Panc1 (cell line): ENCODE measurements around the gene ADGRD1. TPM values are rescaled to one million over a fixed set of nuclear protein-coding genes. Genes with fewer than 3 reads are reported as not detected.

Experiments
- ATAC-seq: fragments of 200-7000 bp; cut with Tn5 transposase; 2 replicates; pipeline ENCODE4 v1.9.1; 2020; ENCODE audit warnings: mild to moderate bottlenecking, moderate library complexity
- BruUV-seq: library from RNA; stranded (reverse); fragments of 400-500 nt; replicated peaks from 2 replicates; lab custom pipeline; 2021; lab: Mats Ljungman, UMichigan
- CTCF ChIA-PET: fragments of 300-600 bp; sonication (Branson Sonifier 250); formaldehyde crosslinking; loops from one replicate; lab custom pipeline; 2022; ENCODE audit warnings: antibody characterized with exemption; lab: Charles Lee
- POLR2A ChIA-PET: fragments of 300-600 bp; sonication (Branson Sonifier 250); formaldehyde crosslinking; loops from one replicate; lab custom pipeline; 2022; ENCODE audit warnings: antibody characterized with exemption; lab: Charles Lee
- DNase-seq: peaks from one replicate; pipeline ENCODE4 v3.0.0-alpha.2; 2010; ENCODE audit warnings: low read depth, low spot score
- H3K27ac ChIP-seq: 2 replicates; pipeline ENCODE4 v1.5.1; 2011; ENCODE audit warnings: mild to moderate bottlenecking, low read length, inconsistent platforms
- H3K27me3 ChIP-seq: fragments of 200-500 bp; sonication (Bioruptor generic); 2 replicates; pipeline ENCODE4 v1.6.0; 2014; ENCODE audit warnings: low read length, inconsistent platforms; ENCODE audit not compliant: control insufficient read depth, insufficient read depth
- H3K36me3 ChIP-seq: fragments of 200-500 bp; sonication (Bioruptor generic); 2 replicates; pipeline ENCODE4 v1.5.1; 2014; ENCODE audit warnings: inconsistent platforms, mild to moderate bottlenecking, low read length, moderate library complexity; ENCODE audit not compliant: control insufficient read depth, insufficient read depth
- H3K4me1 ChIP-seq: 2 replicates; pipeline ENCODE4 v1.5.1; 2011; ENCODE audit warnings: inconsistent platforms, mild to moderate bottlenecking, low read length, moderate library complexity; ENCODE audit not compliant: control insufficient read depth, insufficient read depth
- H3K4me3 ChIP-seq, 2 experiments: 2 replicates each; pipeline ENCODE4 v1.5.1; 2011 to 2012; ENCODE audit warnings: low read depth in 2 of 2, low read length in 2 of 2, mild to moderate bottlenecking in 2 of 2, inconsistent platforms in 1 of 2, moderate library complexity in 1 of 2
- H3K9me3 ChIP-seq: fragments of 200-500 bp; sonication (Bioruptor generic); 2 replicates; pipeline ENCODE4 v1.5.1; 2014; ENCODE audit warnings: low read depth, mild to moderate bottlenecking, inconsistent platforms, low read length, moderate library complexity; ENCODE audit not compliant: control insufficient read depth, insufficient read depth
- CTCF ChIP-seq: fragments of 450-650 bp; IDR thresholded peaks from 2 replicates; pipeline ENCODE4 v1.5.1; 2017; ENCODE audit warnings: mild to moderate bottlenecking
- POLR2AphosphoS5 ChIP-seq: IDR thresholded peaks from 2 replicates; pipeline ENCODE4 v1.6.1; 2012; ENCODE audit warnings: mild to moderate bottlenecking, low read depth, low read length, moderate library complexity
- SIN3A ChIP-seq: IDR thresholded peaks from 2 replicates; pipeline ENCODE4 v1.6.1; 2012; ENCODE audit warnings: low read depth, mild to moderate bottlenecking, low read length, moderate library complexity, borderline replicate concordance; ENCODE audit not compliant: insufficient read depth
- TCF7L2 ChIP-seq: IDR thresholded peaks from 2 replicates; pipeline ENCODE4 v1.6.1; 2011; ENCODE audit warnings: mild to moderate bottlenecking, low read depth, low read length, inconsistent platforms
- in situ Hi-C: cut with HindIII; loops from 2 replicates; pipeline ENCODE4 v1.10.0; 2016; ENCODE audit warnings: low sequenced_read_pairs, low pct_unique_long_range_greater_than_20kb
- intact Hi-C: fragments of 100-400 bp; cut with micrococcal nuclease; formaldehyde crosslinking; loops from one replicate; pipeline ENCODE4 v1.10.0; 2022; ENCODE audit not compliant: unreplicated experiment
- total RNA-seq: library from RNA; stranded (reverse); gene quantifications from one replicate; pipeline ENCODE4 v1.2.1, GENCODE V29; 2021; ENCODE audit not compliant: unreplicated experiment
- TF ChIP-seq, protein P1 (sequence below), 2 experiments: IDR thresholded peaks; 2 replicates each; pipeline ENCODE4 v1.6.1; 2011 to 2012; ENCODE audit warnings: low read depth in 2 of 2, control low read depth in 1 of 2, low read length in 1 of 2, mild to moderate bottlenecking in 1 of 2, moderate library complexity in 1 of 2; ENCODE audit not compliant: insufficient read depth in 1 of 2

Gene ADGRD1
- total RNA-seq, 1 experiment from 2014 or later = 0.21 TPM

- TF ChIP-seq, protein P1, sequence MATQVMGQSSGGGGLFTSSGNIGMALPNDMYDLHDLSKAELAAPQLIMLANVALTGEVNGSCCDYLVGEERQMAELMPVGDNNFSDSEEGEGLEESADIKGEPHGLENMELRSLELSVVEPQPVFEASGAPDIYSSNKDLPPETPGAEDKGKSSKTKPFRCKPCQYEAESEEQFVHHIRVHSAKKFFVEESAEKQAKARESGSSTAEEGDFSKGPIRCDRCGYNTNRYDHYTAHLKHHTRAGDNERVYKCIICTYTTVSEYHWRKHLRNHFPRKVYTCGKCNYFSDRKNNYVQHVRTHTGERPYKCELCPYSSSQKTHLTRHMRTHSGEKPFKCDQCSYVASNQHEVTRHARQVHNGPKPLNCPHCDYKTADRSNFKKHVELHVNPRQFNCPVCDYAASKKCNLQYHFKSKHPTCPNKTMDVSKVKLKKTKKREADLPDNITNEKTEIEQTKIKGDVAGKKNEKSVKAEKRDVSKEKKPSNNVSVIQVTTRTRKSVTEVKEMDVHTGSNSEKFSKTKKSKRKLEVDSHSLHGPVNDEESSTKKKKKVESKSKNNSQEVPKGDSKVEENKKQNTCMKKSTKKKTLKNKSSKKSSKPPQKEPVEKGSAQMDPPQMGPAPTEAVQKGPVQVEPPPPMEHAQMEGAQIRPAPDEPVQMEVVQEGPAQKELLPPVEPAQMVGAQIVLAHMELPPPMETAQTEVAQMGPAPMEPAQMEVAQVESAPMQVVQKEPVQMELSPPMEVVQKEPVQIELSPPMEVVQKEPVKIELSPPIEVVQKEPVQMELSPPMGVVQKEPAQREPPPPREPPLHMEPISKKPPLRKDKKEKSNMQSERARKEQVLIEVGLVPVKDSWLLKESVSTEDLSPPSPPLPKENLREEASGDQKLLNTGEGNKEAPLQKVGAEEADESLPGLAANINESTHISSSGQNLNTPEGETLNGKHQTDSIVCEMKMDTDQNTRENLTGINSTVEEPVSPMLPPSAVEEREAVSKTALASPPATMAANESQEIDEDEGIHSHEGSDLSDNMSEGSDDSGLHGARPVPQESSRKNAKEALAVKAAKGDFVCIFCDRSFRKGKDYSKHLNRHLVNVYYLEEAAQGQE (IDR thresholded peaks at IDR 0.05; ENCODE audit: insufficient read depth in 1 of 2, low read depth in 2 of 2, low read length in 1 of 2) = no peak
- TF ChIP-seq TCF7L2 (no peak), SIN3A (no peak), POLR2AphosphoS5 (no peak), CTCF (no peak)
- Histone ChIP-seq H3K4me1 (no peaks in the 10 kb centered on the region), H3K27ac (no peak overlapping the region), H3K36me3 (no peaks in the 10 kb centered on the region), H3K4me3 (no peak overlapping the region), H3K27me3 (peaks cover 6% of the 10 kb centered on the region; the same call in 1 of the 2 replicates), H3K9me3 (no peaks in the 10 kb centered on the region)
- no TSS peak for BruUV-seq
- ChIA-PET CTCF (no interaction called here), POLR2A (no interaction called here)
- intact Hi-C loops = no loop called here
- in situ Hi-C loops = no loop called here
- ATAC-seq (no peak), DNase-seq (no peak)
Measured at GRCh38 chr12:130944878-130945277, 8.8 kb upstream of the ADGRD1 start.

- in situ Hi-C loops = no loop called here
- Histone ChIP-seq H3K4me1 (no peaks in the 10 kb centered on the region), H3K27me3 (peaks cover 6% of the 10 kb centered on the region; the same call in 1 of the 2 replicates), H3K9me3 (no peaks in the 10 kb centered on the region), H3K4me3 (no peak overlapping the region), H3K36me3 (no peaks in the 10 kb centered on the region), H3K27ac (no peak overlapping the region)
- intact Hi-C loops = no loop called here
- TF ChIP-seq, protein P1 (IDR thresholded peaks at IDR 0.05; ENCODE audit: insufficient read depth in 1 of 2, low read depth in 2 of 2, low read length in 1 of 2) = no peak
- TF ChIP-seq CTCF (no peak), TCF7L2 (no peak), SIN3A (no peak), POLR2AphosphoS5 (no peak)
- CTCF ChIA-PET = no interaction called here
- DNase-seq (no peak), ATAC-seq (no peak)
- POLR2A ChIA-PET = no interaction called here
- no TSS peak for BruUV-seq
Measured at GRCh38 chr12:130945786-130946492, 7.8 kb upstream of the ADGRD1 start.
